GM10248 (cell line): ENCODE data around the gene CEP43.
A peak's percentile ranks its signal among the peaks of the same experiment; 100 is the strongest.

Experiments
- CTCF ChIA-PET: fragments of 300-600 bp; sonication (Branson Sonifier 250); formaldehyde crosslinking; extraction: SDS; loops from one replicate; lab custom pipeline; 2021; ENCODE audit warnings: antibody characterized with exemption; lab: Yijun Ruan, JAX
- POLR2A ChIA-PET: fragments of 350-650 bp; sonication (Branson Sonifier 250); formaldehyde crosslinking; extraction: SDS; loops from one replicate; lab custom pipeline; 2020; ENCODE audit warnings: antibody characterized with exemption; lab: Yijun Ruan, JAX
- DNase-seq: peaks from one replicate; pipeline ENCODE4 v3.0.0; 2012; ENCODE audit errors: extremely low spot score
- CTCF ChIP-seq: IDR thresholded peaks from 2 replicates; pipeline ENCODE4 v1.5.1; 2012; ENCODE audit warnings: mild to moderate bottlenecking, low read depth; ENCODE audit errors: extremely low read depth, missing control alignments, control extremely low read depth

CEP43 gene

GRCh38 chr6:166999145-166999883 lies at the start of gene CEP43:
Gene CEP43, plus strand, starts transcription at chr6:166999397. Its CDS starts 16 bp downstream, at chr6:166999413.
- peak; percentile 98 for DNase-seq
- POLR2A ChIA-PET: interaction anchor here (0.6 to 1.7 kb wide), 3 partner anchors 10 to 48 kb away, joined by 3 to 7 read pairs (median 5); no protein-coding TSS in a partner anchor
- CTCF ChIA-PET: interaction anchor here (0.9 to 3.9 kb wide), 17 partner anchors 10 to 225 kb away, joined by 3 to 30 read pairs (median 4); partner anchors contain the start of gene CCR6
- TF ChIP-seq CTCF: no peak

GRCh38 chr6:166949528-166950442 lies 49.4 kb upstream of the CEP43 start:
- ChIA-PET CTCF (interaction anchor here (0.7 to 16.3 kb wide), 7 partner anchors 11 to 187 kb away, joined by 3 to 132 read pairs (median 12); no protein-coding TSS in a partner anchor), POLR2A (no interaction called here)
- no peak for TF ChIP-seq CTCF
- no peak for DNase-seq

- DNase-seq: peak; percentile 71
- POLR2A ChIA-PET: interaction anchor here (1.2 kb wide), 1 partner anchor 144 kb away, joined by 5 read pairs; no protein-coding TSS in a partner anchor
- TF ChIP-seq CTCF: no peak
- CTCF ChIA-PET: interaction anchor here (0.7 to 16.3 kb wide), 11 partner anchors 10 to 201 kb away, joined by 3 to 132 read pairs (median 5); no protein-coding TSS in a partner anchor
These were observed 48.8 kb upstream of the CEP43 start for GRCh38 chr6:166950443-166950821.

- peak; percentile 59 for TF ChIP-seq CTCF
- POLR2A ChIA-PET: interaction anchor here (0.8 to 1.2 kb wide), 3 partner anchors 10 to 143 kb away, joined by 3 to 5 read pairs (median 3); partner anchors contain the start of gene CEP43
- CTCF ChIA-PET: interaction anchor here (0.7 to 16.3 kb wide), 29 partner anchors 8 to 205 kb away, joined by 3 to 132 read pairs (median 4); partner anchors contain the start of gene CEP43
- peak; percentile 63 for DNase-seq
These were observed 48.1 kb upstream of the CEP43 start for GRCh38 chr6:166950892-166951669.

- DNase-seq: no peak
- ChIA-PET CTCF (interaction anchor here (0.7 to 16.3 kb wide), 26 partner anchors 8 to 205 kb away, joined by 3 to 132 read pairs (median 4); partner anchors contain the start of gene CEP43), POLR2A (interaction anchor here (0.8 to 1.2 kb wide), 3 partner anchors 9 to 143 kb away, joined by 3 to 5 read pairs (median 3); partner anchors contain the start of gene CEP43)
- TF ChIP-seq CTCF: no peak
These were observed 47.5 kb upstream of the CEP43 start for GRCh38 chr6:166951670-166952060.
